Measurements from ENCODE around the gene TEDC1.

Gene TEDC1

DNA sequence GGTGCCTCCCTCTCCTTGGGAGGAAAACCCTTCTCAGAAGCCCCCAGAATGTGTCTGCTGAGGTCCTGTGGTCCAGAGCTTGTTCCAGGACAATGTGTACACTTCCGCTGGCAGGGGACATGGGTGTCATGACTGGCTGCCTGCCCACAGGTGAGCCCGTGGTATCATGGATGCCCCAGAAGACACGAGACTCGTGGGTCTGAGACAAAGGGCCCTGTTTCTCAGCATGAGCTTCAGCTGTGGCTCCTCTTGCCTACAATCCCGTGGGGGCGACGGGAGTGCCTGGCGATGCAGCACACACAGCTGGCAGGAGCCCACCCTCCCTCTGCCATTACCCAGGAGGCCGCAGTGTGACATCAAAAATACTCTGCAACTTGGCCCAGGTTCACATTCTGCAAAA lies 42.3 kb downstream of the TEDC1 start:
- DNase-seq (ENCODE audit: low spot score): no peak

DNA sequence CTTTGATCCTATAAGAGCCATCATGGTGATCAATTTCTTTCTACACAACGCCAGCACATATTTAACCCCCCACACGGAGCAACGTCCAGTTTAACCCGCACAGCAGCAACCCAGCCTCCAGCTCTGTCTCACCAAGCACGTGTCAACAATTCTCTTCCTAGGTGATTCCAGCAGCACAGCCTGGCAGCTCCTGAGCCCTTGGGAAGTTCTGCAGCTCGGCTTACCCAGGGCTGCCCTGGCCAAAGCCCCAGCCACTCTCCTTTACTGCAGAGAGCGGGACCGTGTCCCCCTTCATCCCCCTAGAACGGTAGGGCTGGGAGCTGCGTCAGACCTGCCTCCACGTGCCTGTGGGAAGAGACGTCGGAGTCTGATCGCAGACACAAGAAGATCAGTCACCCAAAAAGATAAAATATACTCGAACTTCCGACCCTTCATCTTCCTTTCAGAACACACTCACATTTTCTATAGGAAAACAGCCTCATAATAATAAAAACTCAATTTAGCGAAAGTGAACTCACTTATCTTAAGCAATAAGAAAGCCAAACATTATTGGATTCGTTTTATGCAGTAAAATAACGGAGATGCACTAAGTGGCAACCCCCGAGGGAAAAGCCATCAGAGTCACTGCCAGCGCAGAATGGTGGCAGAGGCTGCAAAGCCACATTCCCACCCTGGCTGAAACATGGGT lies 42.9 kb downstream of the TEDC1 start:
- DNase-seq (ENCODE audit: low spot score): no peak
- TF ChIP-seq, protein P1, sequence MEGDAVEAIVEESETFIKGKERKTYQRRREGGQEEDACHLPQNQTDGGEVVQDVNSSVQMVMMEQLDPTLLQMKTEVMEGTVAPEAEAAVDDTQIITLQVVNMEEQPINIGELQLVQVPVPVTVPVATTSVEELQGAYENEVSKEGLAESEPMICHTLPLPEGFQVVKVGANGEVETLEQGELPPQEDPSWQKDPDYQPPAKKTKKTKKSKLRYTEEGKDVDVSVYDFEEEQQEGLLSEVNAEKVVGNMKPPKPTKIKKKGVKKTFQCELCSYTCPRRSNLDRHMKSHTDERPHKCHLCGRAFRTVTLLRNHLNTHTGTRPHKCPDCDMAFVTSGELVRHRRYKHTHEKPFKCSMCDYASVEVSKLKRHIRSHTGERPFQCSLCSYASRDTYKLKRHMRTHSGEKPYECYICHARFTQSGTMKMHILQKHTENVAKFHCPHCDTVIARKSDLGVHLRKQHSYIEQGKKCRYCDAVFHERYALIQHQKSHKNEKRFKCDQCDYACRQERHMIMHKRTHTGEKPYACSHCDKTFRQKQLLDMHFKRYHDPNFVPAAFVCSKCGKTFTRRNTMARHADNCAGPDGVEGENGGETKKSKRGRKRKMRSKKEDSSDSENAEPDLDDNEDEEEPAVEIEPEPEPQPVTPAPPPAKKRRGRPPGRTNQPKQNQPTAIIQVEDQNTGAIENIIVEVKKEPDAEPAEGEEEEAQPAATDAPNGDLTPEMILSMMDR (IDR thresholded peaks at IDR 0.05; ENCODE audit: extremely low read depth, missing control alignments): no peak

More for the DNA sequence above, 42.3 kb downstream of the TEDC1 start:
- TF ChIP-seq, protein P1 (IDR thresholded peaks at IDR 0.05; ENCODE audit: extremely low read depth, missing control alignments): no peak

DNA sequence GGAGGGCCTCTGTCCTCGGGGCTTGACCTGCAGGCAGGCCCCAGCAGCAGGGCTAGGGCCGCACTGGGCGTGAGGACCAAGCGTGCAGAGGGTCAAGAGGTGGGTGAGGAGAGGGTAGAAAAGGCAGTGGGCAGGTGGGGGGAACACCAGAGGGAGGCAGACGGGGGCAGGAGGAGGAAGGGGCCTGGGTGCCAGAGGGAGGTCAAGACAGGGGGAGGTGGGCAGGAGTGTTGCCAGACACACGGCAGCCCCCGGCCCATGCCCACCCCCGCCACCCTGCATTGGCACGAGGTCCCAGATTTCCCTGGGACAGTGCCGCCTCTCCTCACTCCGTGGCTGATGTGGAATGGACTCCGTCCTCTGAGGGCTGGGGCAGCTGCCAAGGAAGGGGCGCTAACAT lies 43.5 kb downstream of the TEDC1 start:
- DNase-seq (ENCODE audit: low spot score): no peak
- TF ChIP-seq, protein P1 (IDR thresholded peaks at IDR 0.05; ENCODE audit: extremely low read depth, missing control alignments): no peak

- TF ChIP-seq, protein P1 (IDR thresholded peaks at IDR 0.05; ENCODE audit: extremely low read depth, missing control alignments): no peak
- no peak for DNase-seq (ENCODE audit: low spot score)
Measured at GRCh38 chr14:105536051-105536450, 45.0 kb downstream of the TEDC1 start.

DNA sequence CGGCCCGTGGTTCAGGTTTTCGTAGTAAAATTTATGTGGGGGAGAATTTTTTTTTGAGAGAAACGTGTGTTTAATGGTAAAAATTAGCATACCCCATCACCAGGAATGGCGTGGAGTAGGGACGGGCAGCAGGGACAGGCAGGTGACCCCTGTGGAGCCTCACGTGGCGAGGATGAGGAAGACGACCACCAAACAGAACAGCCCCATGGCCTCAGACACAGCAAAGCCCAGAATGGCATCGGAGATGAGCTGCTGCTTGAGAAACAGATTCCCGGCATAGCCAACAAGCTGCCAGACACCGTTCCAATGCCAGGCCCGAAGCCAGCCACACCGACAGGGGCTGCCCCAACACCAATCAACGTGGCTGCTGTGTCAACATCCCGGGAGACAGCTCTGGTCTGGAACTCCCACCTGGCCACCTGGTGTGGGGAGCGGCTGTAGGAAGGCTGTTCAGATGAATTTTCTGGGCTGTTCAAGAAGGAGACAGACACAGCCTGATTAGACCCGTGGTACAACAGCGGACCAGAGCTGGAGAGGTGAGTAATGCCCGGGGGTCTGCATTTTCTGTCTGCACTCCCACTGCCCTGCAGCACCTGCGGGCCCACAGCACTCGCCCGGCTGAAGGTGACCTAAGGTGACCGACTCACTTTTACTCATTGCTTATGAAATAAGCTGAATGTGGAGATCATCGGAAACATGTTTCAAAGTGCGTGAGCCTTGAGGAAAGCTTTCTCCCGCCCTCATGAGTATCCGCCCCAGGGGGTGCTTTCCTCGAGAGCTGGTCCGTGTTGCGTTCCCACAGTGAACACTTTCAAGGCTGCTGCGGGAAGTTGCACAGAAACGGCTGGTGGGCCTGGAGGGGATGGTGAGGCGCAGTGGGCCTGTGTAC lies 45.9 kb downstream of the TEDC1 start:
- DNase-seq (ENCODE audit: low spot score): no peak
- TF ChIP-seq, protein P1 (IDR thresholded peaks at IDR 0.05; ENCODE audit: extremely low read depth, missing control alignments): no peak

GRCh38 chr14:105537580-105538474 lies 46.8 kb downstream of the TEDC1 start:
- peak; percentile 91 for DNase-seq (ENCODE audit: low spot score)
- TF ChIP-seq, protein P1 (IDR thresholded peaks at IDR 0.05; ENCODE audit: extremely low read depth, missing control alignments): peak; percentile 96

Data from GM20000 (cell line).